Hematopoietic multipotent progenitor cell treated with erythropoietin and hydrocortisone succinate and interleukin-3 and kit ligand, for 4 days (in vitro differentiated cells): ENCODE measurements around the gene PID1.

Source experiments
- DNase-seq: peaks from one replicate; pipeline ENCODE4 v3.0.0-alpha.2; 2015

Gene PID1

DNA sequence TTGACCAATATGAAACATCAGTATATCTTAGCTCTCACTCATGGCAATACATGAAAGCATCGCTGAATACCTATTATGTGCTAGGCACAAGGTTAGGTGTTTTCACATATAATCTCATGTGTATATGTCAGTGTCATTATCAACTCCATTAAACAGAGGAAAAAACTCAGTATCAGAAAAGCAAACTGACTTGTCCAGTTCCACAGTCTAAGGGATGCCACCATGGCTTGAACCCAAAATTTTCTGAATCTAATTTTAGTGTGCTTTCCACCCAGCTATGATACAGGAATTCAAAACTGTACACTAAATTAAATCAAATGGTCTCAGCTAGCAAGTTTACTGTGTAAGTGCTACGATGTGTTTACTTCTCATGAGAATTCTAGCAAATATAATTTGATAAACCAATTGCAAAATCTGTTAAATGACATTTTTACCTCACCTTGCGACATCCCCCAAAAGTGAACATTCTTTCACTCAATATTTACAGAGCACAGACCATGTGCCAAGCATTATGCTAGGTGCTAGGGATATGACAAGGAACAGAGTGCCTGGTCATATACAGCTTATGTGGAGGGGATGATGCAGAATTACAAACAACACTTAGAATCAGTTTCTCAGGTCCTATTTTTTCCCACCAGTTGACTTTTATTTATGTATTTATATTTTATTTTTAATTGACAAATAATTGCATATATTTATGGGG lies 211.6 kb downstream of the PID1 start:
- DNase-seq = no peak

DNA sequence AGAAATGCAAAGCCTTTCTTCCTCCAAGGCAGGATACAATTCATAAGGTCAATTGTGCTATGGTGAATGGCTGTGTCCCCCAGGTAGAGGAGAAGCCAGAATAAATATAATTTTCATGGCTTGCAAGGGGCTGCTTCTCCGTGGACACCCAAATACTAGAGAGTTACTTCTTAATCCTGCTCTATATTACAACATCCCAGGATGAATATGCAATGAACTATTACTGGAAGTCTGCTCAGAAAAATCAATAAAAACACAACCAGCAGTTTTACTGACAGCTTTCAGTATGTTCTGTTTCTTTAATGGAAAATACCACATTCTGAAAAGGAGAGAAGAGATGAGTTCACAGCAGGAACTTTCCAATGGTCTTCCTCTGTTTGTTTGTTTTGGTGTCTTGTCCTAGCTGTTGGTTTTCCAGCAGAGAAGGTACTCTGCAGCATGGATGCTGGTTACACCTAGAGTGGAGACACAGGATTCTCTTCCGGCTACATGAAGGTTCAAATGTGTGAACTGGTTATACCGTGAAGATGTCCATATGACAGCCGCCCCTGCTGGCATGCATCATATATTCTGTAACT lies 213.0 kb downstream of the PID1 start:
- no peak for DNase-seq

DNA sequence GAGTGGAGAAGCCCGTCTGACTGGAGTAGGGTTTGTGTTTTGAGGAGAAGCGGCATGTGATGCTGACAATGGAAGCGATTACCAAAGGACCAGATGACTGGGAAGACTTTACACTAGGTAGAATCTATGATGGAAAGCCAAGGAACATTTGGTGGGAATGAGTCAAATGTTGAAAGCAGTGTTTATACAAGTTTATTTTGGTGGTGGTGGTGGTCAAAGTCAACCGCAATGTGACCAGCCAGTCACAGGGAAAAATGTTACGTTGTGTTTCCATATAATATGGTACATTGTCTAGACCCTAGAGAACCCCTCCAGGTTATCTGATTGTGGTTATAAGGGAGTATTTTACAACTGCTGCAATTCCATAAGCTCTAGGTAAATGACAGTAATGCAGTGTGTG lies 216.8 kb downstream of the PID1 start:
- DNase-seq = no peak

DNA sequence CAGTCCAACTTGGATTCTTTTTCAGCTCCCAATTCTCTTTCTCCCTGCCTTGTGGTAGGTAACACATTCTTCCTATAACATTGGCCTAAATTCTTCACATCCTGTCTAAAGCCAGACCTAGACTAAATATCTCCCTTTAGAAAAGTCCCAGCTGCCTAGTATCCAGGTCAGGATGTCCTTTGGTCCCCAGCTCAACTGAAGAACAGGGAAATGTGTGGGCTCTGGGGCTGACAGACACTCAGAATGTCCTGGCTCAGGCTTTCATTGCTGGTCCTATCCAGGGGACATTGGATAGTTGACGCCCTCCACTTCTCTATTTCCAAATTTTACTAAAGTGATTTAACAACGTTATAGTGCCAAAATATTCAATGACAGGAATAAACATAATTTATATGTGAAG lies 219.3 kb downstream of the PID1 start:
- no peak for DNase-seq

DNA sequence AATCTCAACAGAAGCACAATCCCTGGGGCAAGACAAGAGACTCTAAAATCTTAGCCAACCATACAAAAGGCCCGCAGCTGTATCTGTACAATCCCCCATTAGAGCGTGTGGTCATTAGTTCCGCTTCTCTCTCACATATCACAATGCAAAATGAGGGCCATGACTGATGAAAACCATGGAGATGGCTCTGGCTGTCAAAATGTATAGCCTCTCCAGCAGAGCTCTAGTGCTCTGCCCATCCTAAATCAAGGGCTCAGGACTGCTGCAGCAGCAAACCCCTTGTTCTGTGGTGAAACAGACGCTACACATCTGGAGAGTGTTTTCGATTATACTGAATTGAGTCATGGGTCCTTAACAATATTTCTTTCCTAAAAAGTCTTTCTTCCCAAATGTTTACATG lies 221.0 kb downstream of the PID1 start:
- DNase-seq = no peak

DNA sequence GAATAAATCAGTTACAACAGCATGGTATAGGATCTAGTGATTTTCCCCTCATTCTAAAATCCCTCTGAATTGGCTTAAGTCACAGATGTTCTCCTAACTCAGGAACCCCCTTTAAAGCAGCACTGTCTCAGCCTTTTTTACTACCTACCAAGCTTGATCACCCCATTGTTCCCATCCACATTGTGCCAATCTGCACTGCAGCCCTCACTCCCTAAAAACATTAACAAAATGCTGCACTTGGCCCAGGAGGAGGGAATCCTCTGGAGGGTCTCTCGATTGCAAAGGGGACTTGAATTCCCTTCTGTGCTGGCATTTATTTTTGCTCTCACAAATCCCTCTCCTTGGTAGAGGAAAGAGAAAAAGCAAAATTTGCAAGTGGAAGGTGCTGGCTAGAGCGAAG lies 223.0 kb downstream of the PID1 start:
- no peak for DNase-seq

DNA sequence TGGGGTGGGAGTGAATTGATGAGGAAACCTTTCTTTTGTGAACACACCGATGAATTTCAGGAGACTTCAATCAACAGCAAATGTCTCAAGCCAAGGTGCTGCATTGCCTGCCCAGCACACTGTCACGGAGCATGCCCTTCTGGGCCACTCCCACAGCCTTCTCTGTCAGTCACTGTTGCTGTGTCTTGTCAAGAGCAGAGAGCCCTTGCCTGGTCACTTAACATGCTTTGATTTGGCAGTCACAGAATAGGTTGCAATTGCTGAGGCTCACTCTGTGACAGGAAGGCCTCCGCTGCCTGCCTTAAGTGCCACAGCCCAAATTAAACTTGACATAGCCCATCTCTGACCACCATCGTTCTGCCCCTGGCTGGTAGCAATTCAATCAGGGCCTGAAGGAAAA lies 225.4 kb downstream of the PID1 start:
- no peak for DNase-seq

DNA sequence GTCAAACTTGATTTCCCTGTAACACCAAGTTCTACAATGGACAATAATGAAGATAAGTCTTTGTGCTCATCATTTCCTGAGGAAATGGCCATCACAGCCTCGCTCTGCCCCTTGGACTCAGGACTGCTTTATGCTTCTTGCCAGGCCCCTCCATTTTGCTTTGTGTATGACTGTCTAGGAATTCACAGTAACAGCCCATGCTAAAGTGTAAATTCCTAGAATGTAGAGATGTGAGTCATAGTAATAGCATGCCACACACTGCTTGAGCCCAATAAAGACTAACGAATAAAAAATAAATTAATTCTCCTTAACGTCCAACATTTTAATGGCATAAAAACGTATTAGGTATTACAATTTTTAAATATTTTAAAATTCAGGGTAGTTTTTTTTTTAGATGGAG lies 226.5 kb downstream of the PID1 start:
- no peak for DNase-seq

DNA sequence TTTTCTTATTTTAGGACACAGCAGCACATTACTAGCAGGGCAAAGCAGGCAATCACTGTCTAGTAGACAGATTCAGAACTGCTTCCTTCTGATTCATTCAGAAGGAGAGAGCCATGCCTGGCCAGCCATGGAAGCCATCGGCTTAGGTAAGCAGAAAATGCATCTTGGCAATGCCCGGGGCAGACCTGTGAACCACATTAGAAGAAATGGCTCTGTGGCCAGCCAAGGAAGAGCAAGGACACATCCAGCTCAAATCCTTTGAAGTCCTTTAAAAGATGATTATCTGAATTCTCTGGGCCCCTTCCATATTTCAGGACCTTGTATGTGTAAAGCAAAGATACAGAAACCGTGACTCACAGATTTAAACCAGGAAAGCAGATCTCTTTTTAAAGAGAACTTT lies 227.4 kb downstream of the PID1 start:
- no peak for DNase-seq

DNA sequence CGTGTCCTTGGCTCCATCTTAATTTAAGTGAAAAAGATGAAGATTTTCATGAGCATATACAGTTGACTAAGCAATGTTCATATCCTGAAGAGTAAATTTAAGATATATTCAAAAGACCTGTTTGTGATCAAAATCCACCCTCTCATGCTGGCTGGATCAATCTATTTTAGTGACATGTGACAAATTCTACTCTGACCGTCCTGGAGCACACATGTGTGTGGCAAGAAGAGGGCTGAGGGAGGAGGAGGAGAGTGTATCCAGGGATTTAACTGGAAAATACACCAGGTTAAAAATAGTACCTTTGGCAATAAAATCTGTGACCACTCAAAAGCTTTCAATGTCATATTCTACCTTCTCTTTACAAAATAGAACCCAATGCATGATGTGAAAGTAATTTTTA lies 228.7 kb downstream of the PID1 start:
- no peak for DNase-seq

DNA sequence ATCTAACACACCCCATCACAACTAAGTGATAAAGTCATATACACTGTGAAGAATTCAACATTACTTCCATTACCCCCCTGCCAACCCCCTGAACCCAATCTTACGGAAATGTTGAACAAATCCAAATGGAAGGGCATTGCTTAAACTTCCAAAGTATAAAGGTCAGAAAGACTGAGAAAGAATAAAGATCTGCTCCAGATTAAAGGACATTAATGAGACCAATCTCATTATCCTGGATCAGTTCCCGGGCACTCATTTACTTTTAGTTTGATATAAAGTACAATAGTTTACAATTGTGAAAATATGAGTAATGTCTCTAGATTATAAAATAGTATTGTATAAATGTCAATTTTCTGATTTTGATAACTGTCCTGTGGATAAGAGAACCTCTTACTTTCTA lies 229.4 kb downstream of the PID1 start:
- no peak for DNase-seq

DNA sequence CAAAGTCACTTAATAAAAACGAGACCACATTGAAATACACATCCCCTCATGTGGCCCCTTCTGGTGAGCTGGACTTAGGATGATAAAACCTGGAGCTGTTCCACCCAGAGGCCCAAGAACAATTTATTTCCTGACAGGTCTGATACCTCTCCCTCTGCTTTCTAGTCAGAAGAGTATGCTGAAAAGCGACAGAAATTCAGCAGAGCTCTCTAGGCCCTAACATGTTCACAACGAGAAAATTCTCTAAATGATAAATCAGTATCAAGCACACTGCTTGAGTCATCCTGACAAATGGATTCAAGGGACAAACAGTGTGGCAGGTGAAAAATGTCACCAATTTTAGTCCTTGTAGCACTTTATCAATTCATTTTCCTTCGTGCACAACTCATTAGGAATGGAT lies 233.5 kb downstream of the PID1 start:
- no peak for DNase-seq

DNA sequence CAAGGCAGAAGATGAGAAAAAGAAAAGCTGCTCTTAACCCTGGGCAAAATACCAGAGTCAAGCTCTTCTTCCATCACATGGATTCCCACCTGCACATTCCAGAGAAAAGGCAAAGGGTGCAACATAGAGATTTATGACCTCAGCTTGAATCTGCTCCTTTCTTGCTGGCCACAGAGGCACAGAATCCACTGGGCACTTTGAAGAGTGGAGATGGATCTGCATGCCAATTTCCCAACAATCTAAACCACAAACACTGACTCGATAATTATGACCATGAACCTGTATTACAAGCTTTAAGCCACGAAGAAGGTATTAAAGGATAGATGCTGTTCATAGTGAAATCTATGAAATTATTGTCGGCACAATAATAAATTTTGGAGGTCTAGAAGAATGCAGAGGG lies 237.3 kb downstream of the PID1 start:
- DNase-seq = no peak

DNA sequence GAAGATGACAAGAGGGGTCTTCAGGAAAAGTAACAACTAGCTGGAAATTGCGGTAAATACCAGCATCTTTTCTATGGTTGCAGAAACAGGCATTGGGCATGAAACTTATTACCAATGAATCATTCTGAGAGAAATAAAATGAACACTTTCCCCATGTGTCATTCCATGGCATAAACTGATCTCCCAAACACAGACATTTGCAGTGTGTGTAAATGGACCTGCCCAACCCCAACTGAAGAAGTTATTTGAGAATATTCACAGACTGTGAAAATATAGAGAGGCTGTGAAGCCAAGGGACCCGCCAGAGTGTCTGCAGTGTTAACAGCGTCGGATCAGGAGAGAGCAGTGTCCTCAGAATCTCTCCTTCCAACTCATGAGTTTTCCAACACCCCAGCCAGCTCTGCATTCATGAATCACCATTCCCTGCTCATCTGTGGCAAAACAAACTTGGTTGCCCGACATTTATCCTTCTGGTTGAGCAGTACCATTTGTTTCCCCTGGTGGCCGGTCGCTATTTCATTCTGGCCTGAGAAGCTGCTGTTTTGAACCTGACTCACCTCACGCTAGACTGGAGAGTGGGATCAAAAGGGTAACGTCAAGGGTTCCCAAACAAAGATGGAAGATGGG lies 238.4 kb downstream of the PID1 start:
- DNase-seq = no peak

DNA sequence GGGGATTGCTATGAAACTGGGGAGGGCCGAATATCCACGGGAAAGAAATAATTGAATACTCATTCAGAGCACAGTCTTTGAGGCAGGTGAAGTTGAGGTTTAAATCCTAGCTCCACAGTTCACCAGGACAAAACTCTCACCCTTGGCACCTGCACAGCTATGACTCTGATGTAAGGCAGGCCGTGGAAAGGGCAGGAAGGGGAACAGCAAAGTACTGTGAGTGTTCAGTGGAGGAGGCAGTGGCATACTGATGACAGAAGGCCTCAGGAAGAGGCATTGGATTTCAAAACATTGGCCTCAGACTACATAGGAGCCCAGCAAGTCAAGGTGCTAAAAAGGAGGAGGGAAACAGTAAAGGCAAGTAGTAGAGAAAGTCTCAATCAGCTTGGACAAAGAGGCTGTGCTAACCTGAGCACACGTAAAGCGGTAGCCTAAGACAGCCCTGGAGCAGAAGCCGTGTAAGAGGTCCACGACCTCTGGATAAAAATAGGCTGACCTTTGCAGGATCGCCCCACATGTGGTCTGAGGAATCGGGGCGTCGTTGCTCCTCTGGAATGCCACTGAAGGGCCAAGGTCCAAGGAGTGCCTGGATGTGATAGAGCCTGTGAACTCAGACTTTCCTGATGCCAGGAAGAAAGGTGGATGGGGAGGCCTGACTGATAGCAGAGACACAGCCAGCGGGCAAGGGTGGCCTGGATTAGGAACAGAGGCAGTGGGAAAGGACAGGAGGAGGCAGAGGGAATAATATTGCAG lies 243.6 kb downstream of the PID1 start:
- no peak for DNase-seq

DNA sequence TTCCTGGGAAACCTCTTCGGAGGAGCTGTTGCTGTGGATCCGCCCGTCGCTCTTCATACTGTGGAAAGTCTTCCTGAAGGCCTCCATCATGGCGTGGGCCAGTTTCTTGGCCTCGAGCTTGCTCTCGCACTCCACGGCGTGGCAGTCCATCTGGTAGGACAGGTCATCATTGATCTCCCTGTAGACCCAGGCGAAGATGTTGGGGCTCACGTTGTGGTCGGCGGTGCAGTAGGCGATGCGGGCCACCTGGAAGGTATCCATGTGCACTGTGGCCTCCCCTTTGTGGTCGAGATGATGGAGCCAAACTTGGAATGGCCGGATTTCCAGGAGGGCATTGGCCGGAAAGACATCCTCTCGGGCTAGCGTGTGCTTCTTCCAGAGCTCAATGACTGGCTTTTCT lies 245.4 kb downstream of the PID1 start:
- no peak for DNase-seq

DNA sequence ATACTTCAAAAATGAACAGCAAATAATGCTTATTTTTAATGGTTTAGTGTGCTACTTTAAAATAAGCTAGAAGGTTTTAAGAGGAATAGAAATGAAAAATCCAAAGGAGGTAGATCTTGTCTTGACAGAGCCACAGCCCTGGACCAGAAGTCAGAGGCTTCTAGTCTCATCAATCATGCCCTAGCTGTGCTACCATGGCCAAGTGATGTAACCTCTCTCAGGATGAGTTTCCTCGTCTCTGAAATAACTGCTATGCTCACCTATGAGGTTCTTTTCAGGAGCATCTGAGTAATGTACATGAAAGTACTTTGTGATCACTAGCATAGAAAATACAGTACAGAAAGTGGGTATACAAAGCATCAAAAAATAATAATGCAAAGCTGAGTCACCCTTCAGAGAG lies 248.4 kb downstream of the PID1 start:
- no peak for DNase-seq

DNA sequence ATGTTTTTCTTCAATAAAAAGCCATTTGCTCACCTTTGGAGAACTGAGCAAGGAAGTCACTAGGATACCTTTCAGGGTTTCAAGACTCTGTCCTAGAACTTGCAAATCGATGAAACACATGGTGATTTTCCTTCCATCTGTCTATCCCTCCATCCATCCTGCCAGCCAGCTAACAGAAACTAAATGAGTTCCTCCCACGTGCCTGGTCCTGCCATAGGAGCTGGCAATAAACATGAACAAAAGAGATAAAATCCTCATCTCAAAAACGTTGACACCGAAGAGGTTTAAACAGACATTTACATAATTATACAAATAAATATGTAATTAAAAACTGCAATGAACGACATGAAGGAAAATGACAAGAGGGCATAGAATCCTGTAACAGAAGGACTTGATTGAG lies 249.0 kb downstream of the PID1 start:
- no peak for DNase-seq

DNA sequence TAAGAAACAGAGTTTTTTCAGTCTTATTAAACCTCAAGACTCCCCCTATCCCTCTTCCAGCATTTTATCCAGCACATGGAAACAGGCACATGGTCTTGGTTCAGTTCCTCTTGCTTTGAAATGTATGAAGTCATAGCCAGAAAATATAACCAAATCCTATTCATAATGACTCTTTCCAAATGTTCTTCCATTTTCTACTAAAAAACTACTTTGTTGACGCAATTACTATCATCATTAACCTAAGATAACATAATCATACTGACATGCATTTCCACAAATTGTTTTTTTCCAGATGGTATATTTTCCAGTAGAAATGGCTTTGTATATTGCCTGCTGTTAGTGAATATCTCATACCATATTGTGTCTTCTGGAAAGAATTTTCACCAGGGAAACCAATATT lies 261.3 kb downstream of the PID1 start:
- no peak for DNase-seq

DNA sequence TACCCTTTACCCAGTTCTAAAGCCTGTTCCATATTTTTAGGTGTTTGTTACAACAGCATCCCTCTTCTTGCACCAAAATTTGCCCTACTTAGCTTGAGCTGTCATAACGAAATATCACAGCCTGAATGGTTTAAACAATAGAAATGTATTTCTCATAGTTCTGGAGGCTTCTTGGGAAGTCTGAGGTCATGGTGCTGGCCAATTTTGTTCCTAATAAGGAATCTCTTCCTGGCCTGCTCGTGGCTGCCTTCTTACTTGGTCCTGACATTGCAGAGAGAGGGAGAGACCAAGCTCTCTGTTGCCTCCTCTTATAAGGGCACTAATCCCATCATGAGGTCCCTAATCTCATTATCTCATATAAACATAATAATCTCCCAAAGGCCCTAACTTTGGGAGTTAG lies 267.8 kb downstream of the PID1 start:
- no peak for DNase-seq

DNA sequence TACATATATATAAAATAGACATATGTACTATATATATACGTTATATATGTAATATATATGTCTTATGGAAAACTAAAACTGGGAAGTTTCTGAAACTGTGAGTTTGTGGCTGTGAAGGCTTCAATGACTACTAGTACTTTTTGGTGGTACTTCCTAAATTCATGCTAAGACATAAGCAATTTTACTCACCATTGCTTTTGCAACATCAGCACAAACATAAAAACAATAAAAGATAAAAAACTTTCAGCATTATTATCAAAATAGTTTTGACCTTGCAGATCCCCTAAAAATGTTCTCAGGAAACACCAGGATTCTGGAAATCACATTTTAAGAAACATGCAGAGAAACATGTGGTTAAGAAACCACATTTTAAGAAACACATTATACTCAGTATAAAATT lies 269.9 kb downstream of the PID1 start:
- no peak for DNase-seq

DNA sequence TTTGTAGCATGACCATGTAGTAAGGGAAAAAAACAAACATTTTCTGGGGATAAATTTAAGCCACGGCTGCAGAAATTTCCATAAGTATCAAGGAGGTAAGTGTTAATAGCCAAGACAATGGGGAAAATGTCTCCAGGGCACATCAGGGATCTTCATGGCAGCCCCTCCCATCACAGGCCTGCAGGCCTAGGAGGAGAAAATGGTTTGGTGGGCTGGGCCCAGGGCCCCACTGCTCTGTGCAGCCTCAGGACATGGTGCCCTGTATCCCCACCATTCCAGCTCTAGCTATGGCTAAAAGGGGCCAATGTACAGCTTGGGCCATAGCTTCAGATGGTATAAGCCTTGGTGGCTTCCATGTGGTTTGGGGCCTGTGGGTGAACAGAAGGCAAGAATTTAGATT lies 271.8 kb downstream of the PID1 start:
- no peak for DNase-seq

DNA sequence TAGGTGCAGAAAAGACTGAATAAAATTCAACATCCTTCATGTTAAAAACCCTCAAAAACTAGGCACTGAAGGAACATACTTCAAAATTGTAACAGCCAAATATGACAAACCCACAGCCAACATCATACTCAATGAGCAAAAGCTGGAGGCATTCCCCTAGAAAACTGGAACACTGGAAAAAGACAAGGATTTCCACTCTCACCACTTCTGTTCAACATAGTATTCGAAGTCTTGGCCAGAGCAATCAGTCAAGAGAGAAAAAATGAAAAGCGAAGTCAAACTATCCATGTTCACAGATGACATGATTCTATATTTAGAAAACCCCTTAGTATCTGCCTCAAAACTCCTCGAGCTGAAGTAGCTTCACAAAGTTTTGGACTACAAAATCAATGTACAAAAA lies 282.3 kb downstream of the PID1 start:
- DNase-seq = no peak
